GM10847 (cell line): ENCODE measurements around the gene MAGI2.

ENCODE experiments used
- POLR2A ChIP-seq: IDR thresholded peaks from 2 replicates; pipeline ENCODE4 v1.6.1; 2011; ENCODE audit not compliant: insufficient read length; ENCODE audit errors: extremely low read depth

MAGI2 gene

DNA sequence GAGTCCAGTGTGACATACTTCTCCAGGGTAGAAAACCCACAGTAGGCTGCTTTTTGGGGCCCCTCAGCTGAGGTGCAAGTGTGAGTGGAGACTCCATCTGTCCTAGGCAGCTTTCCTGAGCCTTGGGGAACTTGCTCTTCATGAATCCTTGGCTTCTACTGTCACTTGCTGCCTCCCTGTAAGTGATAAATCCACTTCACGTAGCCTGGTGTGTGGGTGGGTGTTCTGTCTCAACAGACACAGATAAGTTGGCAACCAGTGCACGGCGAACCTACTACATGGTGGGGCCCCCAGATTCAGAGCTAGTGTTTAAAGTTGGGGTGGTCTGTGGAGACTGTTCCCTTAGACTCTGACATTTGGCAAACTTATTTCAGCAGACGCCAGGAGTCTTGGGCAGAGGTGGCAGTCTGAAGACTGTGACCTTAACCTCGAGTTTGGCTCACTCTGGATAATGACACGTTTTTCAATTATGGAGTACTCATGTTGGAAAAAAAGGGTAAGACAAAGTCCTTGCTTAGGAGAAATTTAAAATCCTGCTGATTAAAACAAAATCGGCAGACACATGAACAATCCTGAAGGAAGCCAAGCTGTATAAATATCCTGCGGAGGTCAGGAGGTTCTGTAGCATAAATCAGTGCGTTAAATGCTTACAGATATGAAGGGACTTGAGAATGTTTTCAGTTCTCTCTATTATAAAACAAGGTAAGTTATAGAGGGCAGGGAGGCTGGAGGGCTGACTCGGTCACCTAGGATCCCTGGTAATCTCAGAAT, 1278.0 kb downstream of the MAGI2 start:
- TF ChIP-seq POLR2A = no peak

GRCh38 chr7:78173666-78174065, 1279.8 kb downstream of the MAGI2 start:
- no peak for TF ChIP-seq POLR2A

- no peak for TF ChIP-seq POLR2A
Observed at GRCh38 chr7:78172933-78173591, 1280.4 kb downstream of the MAGI2 start.

DNA sequence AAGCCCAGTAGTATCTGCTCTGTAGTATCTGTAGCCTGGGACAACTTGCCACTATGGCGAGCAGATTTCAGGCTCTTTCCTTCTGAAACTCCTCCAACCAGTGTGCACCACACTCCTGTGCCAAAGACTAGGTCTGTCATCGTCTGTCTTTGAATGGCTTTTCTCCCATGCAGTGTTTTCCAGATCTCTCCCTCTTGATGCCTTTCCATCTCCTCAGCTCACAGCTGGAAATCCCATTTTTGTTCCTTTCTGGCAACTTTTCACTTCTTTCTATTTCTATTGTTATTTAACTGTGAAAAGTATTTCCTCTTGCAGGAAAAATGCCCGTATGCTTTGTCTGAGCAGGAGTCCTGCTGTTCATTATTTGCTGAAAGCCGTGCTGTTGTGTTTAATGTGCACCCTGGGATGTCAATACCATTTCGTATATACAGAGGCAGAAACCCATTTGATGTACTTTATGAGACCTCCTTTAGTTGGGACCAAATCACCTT, 1281.2 kb downstream of the MAGI2 start:
- no peak for TF ChIP-seq POLR2A

GRCh38 chr7:78171398-78171797, 1282.1 kb downstream of the MAGI2 start:
- no peak for TF ChIP-seq POLR2A

DNA sequence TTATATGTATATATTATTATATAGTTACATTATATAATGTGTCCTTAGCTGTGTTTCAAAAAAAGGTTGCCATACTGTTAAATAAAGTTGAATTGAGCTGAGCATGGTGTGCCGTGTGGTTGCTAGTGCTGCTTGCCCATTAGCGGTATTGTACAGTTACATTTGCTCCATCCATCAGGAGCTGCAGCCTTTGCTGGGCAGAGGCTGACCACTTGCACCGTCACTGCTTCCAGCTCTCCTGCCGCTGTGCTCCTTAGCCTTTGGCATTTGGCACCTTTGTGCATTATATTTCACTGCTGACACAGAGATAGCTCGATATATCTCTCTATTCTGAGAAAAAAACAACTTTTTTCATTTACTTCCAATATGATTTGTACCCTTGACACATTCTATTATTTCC, 1282.7 kb downstream of the MAGI2 start:
- TF ChIP-seq POLR2A = no peak

GRCh38 chr7:78169992-78170391, 1283.5 kb downstream of the MAGI2 start:
- TF ChIP-seq POLR2A = no peak

DNA sequence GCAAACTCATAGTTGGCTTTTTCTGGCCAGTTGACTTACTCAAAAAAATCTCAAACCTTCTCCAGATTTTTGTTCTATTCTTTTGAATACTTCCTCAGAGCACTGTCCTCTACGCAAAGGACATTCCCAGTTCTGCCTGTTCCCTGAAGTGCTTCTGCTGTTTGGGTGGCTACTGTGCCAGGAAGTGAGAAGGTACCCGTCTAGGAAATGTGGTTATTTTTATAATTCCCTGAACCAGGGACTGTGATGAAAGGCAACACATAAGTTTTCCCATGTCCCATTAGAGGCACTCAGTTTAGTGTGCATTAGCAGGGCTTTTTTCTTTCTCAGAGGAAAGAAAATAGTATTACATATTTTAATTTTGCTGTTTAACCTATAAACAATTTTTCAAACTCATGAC, 1284.6 kb downstream of the MAGI2 start:
- TF ChIP-seq POLR2A = no peak

GRCh38 chr7:78167860-78168259, 1285.6 kb downstream of the MAGI2 start:
- no peak for TF ChIP-seq POLR2A

DNA sequence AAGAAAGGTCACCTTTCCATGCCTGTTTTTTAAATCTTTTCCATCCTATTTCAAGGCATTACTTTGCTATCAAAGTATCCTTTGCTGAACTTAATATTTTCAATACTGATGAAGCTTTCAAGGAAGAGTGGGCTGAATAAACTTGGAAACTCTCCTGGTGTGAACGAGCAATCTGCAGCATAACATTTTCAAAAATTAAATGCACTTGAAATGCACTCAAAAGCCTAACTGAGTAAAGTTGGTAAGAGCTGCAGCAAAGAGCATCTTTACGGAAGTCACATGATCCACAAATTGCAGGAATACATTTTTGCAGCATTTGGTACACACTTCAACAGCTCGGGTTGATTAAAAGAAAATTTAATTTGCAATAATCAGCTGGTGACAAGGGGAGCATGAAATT, 1287.6 kb downstream of the MAGI2 start:
- TF ChIP-seq POLR2A = no peak

- TF ChIP-seq POLR2A = no peak
Observed at GRCh38 chr7:78165454-78165853, 1288.0 kb downstream of the MAGI2 start.

- TF ChIP-seq POLR2A = no peak
Observed at GRCh38 chr7:78164459-78164858, 1289.0 kb downstream of the MAGI2 start.

- TF ChIP-seq POLR2A = no peak
Observed at GRCh38 chr7:78161781-78162180, 1291.7 kb downstream of the MAGI2 start.

- TF ChIP-seq POLR2A = no peak
Observed at GRCh38 chr7:78159545-78159944, 1293.9 kb downstream of the MAGI2 start.

DNA sequence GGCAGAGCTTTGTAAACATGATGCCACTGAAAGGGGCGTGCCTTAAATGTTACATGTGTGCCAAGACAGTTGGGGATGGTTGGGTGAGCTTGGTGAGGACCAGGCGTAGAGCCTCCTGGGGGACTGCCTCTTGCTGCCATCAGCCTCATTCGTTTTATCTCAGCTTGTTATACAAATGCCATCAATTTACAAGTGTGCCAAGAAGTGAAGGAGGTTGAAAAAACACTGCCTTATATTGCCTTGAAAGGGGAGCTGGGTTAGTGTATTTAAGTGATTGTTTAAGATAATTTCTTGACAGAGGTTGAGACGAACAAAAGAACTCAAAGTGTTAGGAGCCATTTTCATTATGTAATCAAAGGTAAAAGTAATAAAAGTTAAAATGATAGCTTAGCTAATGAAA, 1300.2 kb downstream of the MAGI2 start:
- TF ChIP-seq POLR2A = no peak

- TF ChIP-seq POLR2A = no peak
Observed at GRCh38 chr7:78151229-78151628, 1302.2 kb downstream of the MAGI2 start.
